ENCODE data around the gene PTPN4. TPM values are rescaled to one million over a fixed set of nuclear protein-coding genes. Genes with fewer than 3 reads are reported as not detected.

PTPN4 gene
- total RNA-seq, 2 donors from 2014 or later = 23.7 to 65.3 TPM

DNA sequence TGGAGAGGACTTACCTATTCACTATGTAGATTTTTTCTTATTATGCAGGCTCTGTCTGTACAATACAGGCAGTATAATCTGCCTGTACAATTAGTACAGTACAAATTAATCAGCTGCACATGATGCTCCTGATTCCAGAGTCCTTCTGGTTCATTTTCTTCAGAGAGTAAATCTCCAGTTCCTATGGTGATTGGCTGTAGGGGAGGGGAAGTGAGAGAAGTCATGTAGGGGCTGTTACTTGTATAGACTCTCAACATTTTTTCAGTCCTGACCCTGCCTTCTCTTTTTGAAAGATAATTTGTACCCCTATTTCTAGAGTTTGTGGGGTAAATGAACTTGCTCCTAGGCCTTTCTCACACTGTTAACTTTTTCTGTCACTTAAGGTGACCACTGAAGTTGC, 54.5 kb downstream of the PTPN4 start:
- intact Hi-C loops (cut with DNase I) = loop anchor here (5.0 kb wide), 1 partner anchor 52 kb away; no protein-coding TSS in a partner anchor

DNA sequence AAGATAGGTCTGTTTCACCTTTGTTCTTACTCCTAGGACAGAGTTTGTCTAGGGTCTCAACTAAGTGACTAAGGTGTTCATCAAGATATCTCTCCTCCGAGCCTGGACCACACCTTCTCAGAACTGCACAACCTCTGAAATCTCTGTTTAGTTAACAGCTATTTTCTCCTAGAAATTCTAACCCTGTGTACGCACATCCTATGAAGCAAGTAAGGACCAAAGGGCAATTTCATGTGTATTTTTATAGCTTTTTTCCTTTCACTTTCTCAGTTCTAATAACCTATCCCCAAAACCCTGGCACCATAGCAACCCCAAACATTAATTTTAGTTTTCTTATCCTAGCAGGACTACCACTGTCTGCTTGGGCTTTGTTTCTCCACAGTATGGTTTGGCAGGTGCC, 59.1 kb downstream of the PTPN4 start:
- 83% methylated on average over 2 of the region's 2 CpGs for WGBS
- intact Hi-C loops (cut with DNase I) = no loop called here
- DNase-seq (ENCODE audit: low spot score) = no peak
- Histone ChIP-seq H3K27ac (no peak overlapping the region), H3K36me3 (no peaks in the 10 kb centered on the region), H3K4me1 (replicated peaks) (no peaks in the 10 kb centered on the region), H3K4me3 (no peak overlapping the region), H3K9me3 (no peaks in the 10 kb centered on the region), H3K27me3 (replicated peaks; ENCODE audit: insufficient read depth) (no peaks in the 10 kb centered on the region)
- TF ChIP-seq POLR2AphosphoS5 (IDR thresholded peaks at IDR 0.05) (no peak), POLR2A (IDR thresholded peaks at IDR 0.05) (no peak)
- TF ChIP-seq, protein P1, sequence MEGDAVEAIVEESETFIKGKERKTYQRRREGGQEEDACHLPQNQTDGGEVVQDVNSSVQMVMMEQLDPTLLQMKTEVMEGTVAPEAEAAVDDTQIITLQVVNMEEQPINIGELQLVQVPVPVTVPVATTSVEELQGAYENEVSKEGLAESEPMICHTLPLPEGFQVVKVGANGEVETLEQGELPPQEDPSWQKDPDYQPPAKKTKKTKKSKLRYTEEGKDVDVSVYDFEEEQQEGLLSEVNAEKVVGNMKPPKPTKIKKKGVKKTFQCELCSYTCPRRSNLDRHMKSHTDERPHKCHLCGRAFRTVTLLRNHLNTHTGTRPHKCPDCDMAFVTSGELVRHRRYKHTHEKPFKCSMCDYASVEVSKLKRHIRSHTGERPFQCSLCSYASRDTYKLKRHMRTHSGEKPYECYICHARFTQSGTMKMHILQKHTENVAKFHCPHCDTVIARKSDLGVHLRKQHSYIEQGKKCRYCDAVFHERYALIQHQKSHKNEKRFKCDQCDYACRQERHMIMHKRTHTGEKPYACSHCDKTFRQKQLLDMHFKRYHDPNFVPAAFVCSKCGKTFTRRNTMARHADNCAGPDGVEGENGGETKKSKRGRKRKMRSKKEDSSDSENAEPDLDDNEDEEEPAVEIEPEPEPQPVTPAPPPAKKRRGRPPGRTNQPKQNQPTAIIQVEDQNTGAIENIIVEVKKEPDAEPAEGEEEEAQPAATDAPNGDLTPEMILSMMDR (IDR thresholded peaks at IDR 0.05) = no peak

More for the DNA sequence above, 54.5 kb downstream of the PTPN4 start:
- no peak overlapping the region for H3K27ac ChIP-seq
- H3K27me3 ChIP-seq (replicated peaks; ENCODE audit: insufficient read depth) = no peaks in the 10 kb centered on the region
- no peak overlapping the region for H3K4me3 ChIP-seq
- H3K4me1 ChIP-seq (replicated peaks) = no peaks in the 10 kb centered on the region
- DNase-seq (ENCODE audit: low spot score) = no peak
- no peaks in the 10 kb centered on the region for H3K9me3 ChIP-seq
- TF ChIP-seq POLR2AphosphoS5 (IDR thresholded peaks at IDR 0.05) (no peak), POLR2A (IDR thresholded peaks at IDR 0.05) (no peak)
- TF ChIP-seq, protein P1 (IDR thresholded peaks at IDR 0.05) = no peak
- no peaks in the 10 kb centered on the region for H3K36me3 ChIP-seq

DNA sequence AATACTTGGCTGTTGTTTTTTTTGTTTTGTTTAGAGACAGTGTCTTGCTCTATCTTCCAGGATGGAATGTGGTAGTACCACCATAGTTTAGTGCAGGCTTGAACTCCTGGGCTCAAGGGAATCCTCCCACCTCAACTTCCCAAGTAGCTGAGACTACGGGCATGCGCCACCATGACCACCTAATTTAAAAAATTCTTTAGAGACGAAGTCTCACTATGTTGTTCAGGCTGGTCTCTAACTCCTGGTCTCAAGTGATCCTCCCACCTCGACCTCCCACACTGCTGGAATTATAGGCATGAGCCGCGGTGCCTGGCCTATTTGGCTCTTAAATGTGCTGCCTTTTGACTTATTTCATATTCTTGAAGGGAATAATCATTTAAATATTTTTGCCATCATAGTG, 60.1 kb downstream of the PTPN4 start:
- Histone ChIP-seq H3K36me3 (no peaks in the 10 kb centered on the region), H3K4me3 (no peak overlapping the region), H3K9me3 (no peaks in the 10 kb centered on the region), H3K4me1 (replicated peaks) (no peaks in the 10 kb centered on the region), H3K27me3 (replicated peaks; ENCODE audit: insufficient read depth) (no peaks in the 10 kb centered on the region), H3K27ac (no peak overlapping the region)
- WGBS = 97% methylated on average over 6 of the region's 6 CpGs
- TF ChIP-seq, protein P1 (IDR thresholded peaks at IDR 0.05) = no peak
- TF ChIP-seq POLR2AphosphoS5 (IDR thresholded peaks at IDR 0.05) (no peak), POLR2A (IDR thresholded peaks at IDR 0.05) (no peak)
- intact Hi-C loops (cut with DNase I) = loop anchor here (5.0 kb wide), 1 partner anchor 63 kb away; the partner anchor contains the start of gene PTPN4
- DNase-seq (ENCODE audit: low spot score) = no peak

DNA sequence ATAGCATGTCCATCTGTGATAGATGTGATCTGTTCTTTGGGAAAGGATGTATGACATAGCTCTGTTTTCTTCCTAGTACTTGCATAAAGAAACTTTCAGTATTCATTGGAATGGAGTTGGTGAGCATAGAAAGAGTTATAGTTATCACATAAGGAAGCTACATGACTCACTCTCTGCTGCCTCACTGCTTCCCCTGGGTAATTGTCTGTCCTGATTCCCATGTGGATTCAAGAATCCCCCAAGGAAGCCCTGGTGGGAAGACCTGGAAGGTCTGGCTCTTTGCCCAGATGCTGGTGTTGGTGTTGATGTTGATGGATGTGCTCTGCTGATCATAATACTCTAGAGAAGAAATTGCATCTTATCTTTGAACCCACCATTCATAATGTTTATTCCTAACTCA, 60.6 kb downstream of the PTPN4 start:
- Histone ChIP-seq H3K27ac (no peak overlapping the region), H3K4me3 (no peak overlapping the region), H3K9me3 (no peaks in the 10 kb centered on the region), H3K27me3 (replicated peaks; ENCODE audit: insufficient read depth) (no peaks in the 10 kb centered on the region), H3K36me3 (no peaks in the 10 kb centered on the region), H3K4me1 (replicated peaks) (no peaks in the 10 kb centered on the region)
- no peak for DNase-seq (ENCODE audit: low spot score)
- intact Hi-C loops (cut with DNase I) = loop anchor here (5.0 kb wide), 1 partner anchor 63 kb away; the partner anchor contains the start of gene PTPN4
- TF ChIP-seq, protein P1 (IDR thresholded peaks at IDR 0.05) = no peak
- TF ChIP-seq POLR2AphosphoS5 (IDR thresholded peaks at IDR 0.05) (no peak), POLR2A (IDR thresholded peaks at IDR 0.05) (no peak)

DNA sequence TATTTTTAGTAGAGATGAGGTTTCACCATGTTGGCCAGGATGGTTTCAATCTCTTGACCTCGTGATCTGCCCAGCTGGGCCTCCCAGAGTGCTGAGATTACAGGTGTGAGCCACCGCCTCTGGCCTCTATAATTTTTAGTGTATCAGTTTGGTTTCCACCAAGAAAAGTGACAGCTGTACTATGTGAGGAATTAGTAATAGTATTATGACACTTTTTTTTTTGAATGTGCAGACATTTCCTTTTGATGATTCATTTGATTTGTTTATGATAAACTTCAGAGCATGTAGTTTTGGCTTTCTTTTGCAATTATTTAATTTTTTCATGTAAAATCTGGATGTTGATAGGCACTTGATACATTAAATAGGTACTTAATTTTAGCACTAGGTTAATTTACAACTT, 61.5 kb downstream of the PTPN4 start:
- Histone ChIP-seq H3K27ac (no peak overlapping the region), H3K4me3 (no peak overlapping the region), H3K36me3 (no peaks in the 10 kb centered on the region), H3K27me3 (replicated peaks; ENCODE audit: insufficient read depth) (no peaks in the 10 kb centered on the region), H3K4me1 (replicated peaks) (no peaks in the 10 kb centered on the region), H3K9me3 (no peaks in the 10 kb centered on the region)
- no peak for DNase-seq (ENCODE audit: low spot score)
- TF ChIP-seq, protein P1 (IDR thresholded peaks at IDR 0.05) = no peak
- TF ChIP-seq POLR2AphosphoS5 (IDR thresholded peaks at IDR 0.05) = no peak
- no peak for TF ChIP-seq POLR2A (IDR thresholded peaks at IDR 0.05)
- intact Hi-C loops (cut with DNase I) = loop anchor here (5.0 kb wide), 1 partner anchor 64 kb away; the partner anchor contains the start of gene PTPN4
- WGBS = 95% methylated on average over 2 of the region's 2 CpGs
